Measurements from ENCODE around the gene UPF3B. TPM values are rescaled to one million over a fixed set of nuclear protein-coding genes. Genes with fewer than 3 reads are reported as not detected.

Gene UPF3B
- total RNA-seq, 1 donor from 2014 or later, result 10.9 TPM

- Mint-ChIP-seq H3K4me1 (ENCODE audit: low read depth, unreplicated experiment) (no peaks in the 10 kb centered on the region), H3K27me3 (ENCODE audit: unreplicated experiment) (no peaks in the 10 kb centered on the region), H3K4me3 (ENCODE audit: unreplicated experiment) (no peak overlapping the region), H3K36me3 (ENCODE audit: unreplicated experiment) (no peaks in the 10 kb centered on the region), H3K9me3 (ENCODE audit: unreplicated experiment) (peaks cover 3% of the 10 kb centered on the region), H3K27ac (ENCODE audit: unreplicated experiment) (no peak overlapping the region)
- TF ChIP-seq, protein P1, sequence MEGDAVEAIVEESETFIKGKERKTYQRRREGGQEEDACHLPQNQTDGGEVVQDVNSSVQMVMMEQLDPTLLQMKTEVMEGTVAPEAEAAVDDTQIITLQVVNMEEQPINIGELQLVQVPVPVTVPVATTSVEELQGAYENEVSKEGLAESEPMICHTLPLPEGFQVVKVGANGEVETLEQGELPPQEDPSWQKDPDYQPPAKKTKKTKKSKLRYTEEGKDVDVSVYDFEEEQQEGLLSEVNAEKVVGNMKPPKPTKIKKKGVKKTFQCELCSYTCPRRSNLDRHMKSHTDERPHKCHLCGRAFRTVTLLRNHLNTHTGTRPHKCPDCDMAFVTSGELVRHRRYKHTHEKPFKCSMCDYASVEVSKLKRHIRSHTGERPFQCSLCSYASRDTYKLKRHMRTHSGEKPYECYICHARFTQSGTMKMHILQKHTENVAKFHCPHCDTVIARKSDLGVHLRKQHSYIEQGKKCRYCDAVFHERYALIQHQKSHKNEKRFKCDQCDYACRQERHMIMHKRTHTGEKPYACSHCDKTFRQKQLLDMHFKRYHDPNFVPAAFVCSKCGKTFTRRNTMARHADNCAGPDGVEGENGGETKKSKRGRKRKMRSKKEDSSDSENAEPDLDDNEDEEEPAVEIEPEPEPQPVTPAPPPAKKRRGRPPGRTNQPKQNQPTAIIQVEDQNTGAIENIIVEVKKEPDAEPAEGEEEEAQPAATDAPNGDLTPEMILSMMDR (IDR thresholded peaks at IDR 0.05; ENCODE audit: partially characterized antibody, unreplicated experiment), result no peak
- no peak for DNase-seq
Observed at GRCh38 chrX:119878740-119879139, 26.0 kb upstream of the UPF3B start.

DNA sequence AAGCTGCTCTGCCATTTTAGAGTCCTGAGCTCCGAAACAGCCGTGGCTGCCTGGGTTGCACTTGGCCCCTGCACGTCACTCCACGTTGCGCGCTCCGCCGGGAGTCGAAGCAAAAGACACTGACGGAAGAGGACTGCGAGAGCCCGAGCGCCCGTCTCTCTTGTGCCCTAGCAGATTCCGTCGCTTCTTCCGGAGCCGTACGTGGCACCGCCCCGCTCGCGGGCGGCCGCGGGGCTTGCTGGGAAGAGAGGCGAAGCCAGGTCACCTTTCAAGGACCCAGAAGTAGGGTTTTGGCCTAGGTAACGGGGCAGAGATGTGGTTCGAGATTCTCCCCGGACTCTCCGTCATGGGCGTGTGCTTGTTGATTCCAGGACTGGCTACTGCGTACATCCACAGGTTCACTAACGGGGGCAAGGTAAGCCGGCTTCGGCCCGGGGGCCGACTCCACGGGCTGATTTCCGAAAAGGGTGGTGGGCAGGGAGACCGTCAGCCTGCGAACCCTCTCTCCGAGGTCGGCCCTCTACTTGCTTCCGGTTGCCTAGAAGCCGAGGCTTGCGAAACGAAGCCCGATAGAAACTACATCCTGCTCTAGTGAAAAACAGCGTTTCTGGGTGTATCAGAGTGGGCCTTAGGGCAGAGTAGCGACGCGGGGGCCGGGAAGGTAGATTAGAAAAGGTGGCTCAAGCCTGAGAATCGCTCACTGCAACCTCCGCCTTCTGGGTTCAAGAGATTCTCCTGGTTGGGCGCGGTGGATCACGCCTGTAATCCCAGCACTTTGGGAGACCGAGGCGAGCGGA lies 19.0 kb upstream of the UPF3B start, which contains the start of the genes NDUFA1 and RNF113A:
NDUFA1 (plus strand) TSS at position 234 of the 797 bp plus-strand sequence; CDS start at position 314, 80 bp downstream.
RNF113A (minus strand) TSS at position 135 of the 797 bp plus-strand sequence; CDS start at position 15, 120 bp downstream.
- peaks cover 3% of the 10 kb centered on the region for H3K4me1 Mint-ChIP-seq (ENCODE audit: low read depth, unreplicated experiment)
- H3K27me3 Mint-ChIP-seq (ENCODE audit: unreplicated experiment), result peaks cover 5% of the 10 kb centered on the region
- DNase-seq, result peak; percentile 80
- H3K36me3 Mint-ChIP-seq (ENCODE audit: unreplicated experiment), result no peaks in the 10 kb centered on the region
- TF ChIP-seq, protein P1 (IDR thresholded peaks at IDR 0.05; ENCODE audit: partially characterized antibody, unreplicated experiment), result no peak
- H3K27ac Mint-ChIP-seq (ENCODE audit: unreplicated experiment), result peak within 1 kb of the TSS; percentile 99
- H3K9me3 Mint-ChIP-seq (ENCODE audit: unreplicated experiment), result peaks cover 9% of the 10 kb centered on the region
- peak within 1 kb of the TSS; percentile 99 for H3K4me3 Mint-ChIP-seq (ENCODE audit: unreplicated experiment)

GRCh38 chrX:119871245-119871598 lies 18.5 kb upstream of the UPF3B start:
- Mint-ChIP-seq H3K4me1 (ENCODE audit: low read depth, unreplicated experiment) (peaks cover 3% of the 10 kb centered on the region), H3K4me3 (ENCODE audit: unreplicated experiment) (peak overlapping the region; percentile 99), H3K36me3 (ENCODE audit: unreplicated experiment) (no peaks in the 10 kb centered on the region), H3K27ac (ENCODE audit: unreplicated experiment) (peak overlapping the region; percentile 99), H3K9me3 (ENCODE audit: unreplicated experiment) (peaks cover 9% of the 10 kb centered on the region), H3K27me3 (ENCODE audit: unreplicated experiment) (peaks cover 5% of the 10 kb centered on the region)
- TF ChIP-seq, protein P1 (IDR thresholded peaks at IDR 0.05; ENCODE audit: partially characterized antibody, unreplicated experiment), result no peak
- DNase-seq, result peak; percentile 22

DNA sequence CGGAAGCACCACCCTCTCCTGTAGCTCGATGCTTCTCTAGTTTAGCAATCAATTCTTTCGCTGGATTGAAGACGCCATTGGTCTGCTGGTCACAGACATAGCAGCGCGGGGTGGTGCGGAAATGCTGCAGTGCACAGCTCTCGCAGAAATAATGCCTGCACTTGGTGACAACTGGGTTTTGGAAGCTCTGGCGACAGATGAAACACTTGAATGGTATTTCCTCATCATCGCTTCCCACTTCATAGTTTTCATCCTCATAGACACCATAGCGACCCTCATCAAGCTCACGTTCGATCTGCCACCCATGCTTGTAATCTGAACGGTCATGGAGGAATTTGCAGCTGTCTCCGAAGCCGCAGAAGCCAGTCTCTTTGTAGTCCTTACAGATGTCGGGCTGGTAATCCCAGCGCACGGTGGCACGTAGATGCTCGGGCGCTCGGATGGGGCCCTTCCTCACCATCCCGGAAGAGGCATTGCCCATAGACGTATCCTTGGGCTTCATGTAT lies 17.9 kb upstream of the UPF3B start:
- peaks cover 5% of the 10 kb centered on the region for H3K27me3 Mint-ChIP-seq (ENCODE audit: unreplicated experiment)
- peak; percentile 23 for DNase-seq
- H3K36me3 Mint-ChIP-seq (ENCODE audit: unreplicated experiment), result no peaks in the 10 kb centered on the region
- peak overlapping the region; percentile 99 for H3K27ac Mint-ChIP-seq (ENCODE audit: unreplicated experiment)
- TF ChIP-seq, protein P1 (IDR thresholded peaks at IDR 0.05; ENCODE audit: partially characterized antibody, unreplicated experiment), result no peak
- peak overlapping the region; percentile 99 for H3K4me3 Mint-ChIP-seq (ENCODE audit: unreplicated experiment)
- peaks cover 9% of the 10 kb centered on the region for H3K9me3 Mint-ChIP-seq (ENCODE audit: unreplicated experiment)
- H3K4me1 Mint-ChIP-seq (ENCODE audit: low read depth, unreplicated experiment), result peaks cover 3% of the 10 kb centered on the region

- DNase-seq, result no peak
- peaks cover 4% of the 10 kb centered on the region for H3K27me3 Mint-ChIP-seq (ENCODE audit: unreplicated experiment)
Observed at GRCh38 chrX:119853444-119853843, 681 bp upstream of the UPF3B start.

More at GRCh38 chrX:119853444-119853843, 681 bp upstream of the UPF3B start:
- Mint-ChIP-seq H3K36me3 (ENCODE audit: unreplicated experiment) (no peaks in the 10 kb centered on the region), H3K27ac (ENCODE audit: unreplicated experiment) (peak overlapping the region; percentile 90), H3K4me3 (ENCODE audit: unreplicated experiment) (peak overlapping the region; percentile 99), H3K4me1 (ENCODE audit: low read depth, unreplicated experiment) (peaks cover 2% of the 10 kb centered on the region), H3K9me3 (ENCODE audit: unreplicated experiment) (peaks cover 1% of the 10 kb centered on the region)
- TF ChIP-seq, protein P1 (IDR thresholded peaks at IDR 0.05; ENCODE audit: partially characterized antibody, unreplicated experiment), result no peak

Measured in glutamatergic neuron (in vitro differentiated cells).